ENCODE results near the gene FYCO1. TPM values are rescaled to one million over a fixed set of nuclear protein-coding genes. Genes with fewer than 3 reads are reported as not detected.
A peak's percentile ranks its signal among the peaks of the same experiment; 100 is the strongest.

The FYCO1 gene
- total RNA-seq, 2 experiments from 2014 or later: 9.4 to 15.2 TPM

- no peak overlapping the region for H3K4me3 ChIP-seq (ENCODE audit: low read depth, low read length, poor library complexity, severe bottlenecking)
- peak overlapping the region; percentile 37; the same call in 1 of the 2 replicates for H3K4me2 ChIP-seq (ENCODE audit: low read length)
- no TSS peak for BruUV-seq (replicated peaks)
- H3K9me3 ChIP-seq (ENCODE audit: low read length): no peaks in the 10 kb centered on the region
- DNase-seq (ENCODE audit: low spot score): peak; percentile 43
- CTCF ChIA-PET (ENCODE audit: unreplicated experiment): no interaction called here
- TF ChIP-seq EZH2phosphoT487 (IDR thresholded peaks at IDR 0.05; ENCODE audit: borderline replicate concordance, low read depth, low read length) (no peak), CTCF (conservative IDR thresholded peaks at IDR 0.05; ENCODE audit: low read length) (no peak)
- no peak overlapping the region for H2AFZ ChIP-seq (ENCODE audit: low read length)
- H3K79me2 ChIP-seq (ENCODE audit: insufficient read depth, low read depth, low read length): no peaks in the 10 kb centered on the region
- intact Hi-C loops (cut with micrococcal nuclease; ENCODE audit: unreplicated experiment): no loop called here
- H3K9me2 ChIP-seq (ENCODE audit: insufficient read depth, low read length): no peaks in the 10 kb centered on the region
- POLR2A ChIA-PET: interaction anchor here (0.7 to 1.8 kb wide), 3 partner anchors 10 to 313 kb away, joined by 3 to 10 read pairs (median 7); no protein-coding TSS in a partner anchor
- peaks cover 12% of the 10 kb centered on the region for H3K4me1 ChIP-seq (ENCODE audit: insufficient read depth, low read length, poor library complexity, severe bottlenecking)
- no peaks in the 10 kb centered on the region for H4K20me1 ChIP-seq (ENCODE audit: insufficient read depth, low read length)
- peak overlapping the region; percentile 4 for H3K27ac ChIP-seq (ENCODE audit: low read depth, low read length, poor library complexity, severe bottlenecking)
- peaks cover 88% of the 10 kb centered on the region for H3K36me3 ChIP-seq (ENCODE audit: insufficient read depth, low read length)
Observed at GRCh38 chr3:45972534-45973402, 22.9 kb downstream of the FYCO1 start.

- DNase-seq (ENCODE audit: low spot score): no peak
- H3K36me3 ChIP-seq (ENCODE audit: insufficient read depth, low read length): peaks cover 81% of the 10 kb centered on the region
- no peak overlapping the region for H3K4me3 ChIP-seq (ENCODE audit: low read depth, low read length, poor library complexity, severe bottlenecking)
- TF ChIP-seq EZH2phosphoT487 (IDR thresholded peaks at IDR 0.05; ENCODE audit: borderline replicate concordance, low read depth, low read length) (no peak), CTCF (conservative IDR thresholded peaks at IDR 0.05; ENCODE audit: low read length) (no peak)
- H3K79me2 ChIP-seq (ENCODE audit: insufficient read depth, low read depth, low read length): no peaks in the 10 kb centered on the region
- intact Hi-C loops (cut with micrococcal nuclease; ENCODE audit: unreplicated experiment): no loop called here
- peaks cover 12% of the 10 kb centered on the region for H3K4me1 ChIP-seq (ENCODE audit: insufficient read depth, low read length, poor library complexity, severe bottlenecking)
- ChIA-PET CTCF (ENCODE audit: unreplicated experiment) (no interaction called here), POLR2A (no interaction called here)
- H3K4me2 ChIP-seq (ENCODE audit: low read length): no peak overlapping the region
- no peaks in the 10 kb centered on the region for H3K9me2 ChIP-seq (ENCODE audit: insufficient read depth, low read length)
- no peak overlapping the region for H2AFZ ChIP-seq (ENCODE audit: low read length)
- no peak overlapping the region for H3K27ac ChIP-seq (ENCODE audit: low read depth, low read length, poor library complexity, severe bottlenecking)
- H3K9me3 ChIP-seq (ENCODE audit: low read length): no peaks in the 10 kb centered on the region
- no TSS peak for BruUV-seq (replicated peaks)
- H4K20me1 ChIP-seq (ENCODE audit: insufficient read depth, low read length): no peaks in the 10 kb centered on the region
Observed at GRCh38 chr3:45969953-45970352, 25.7 kb downstream of the FYCO1 start.

GRCh38 chr3:45969116-45969515 lies 26.5 kb downstream of the FYCO1 start:
- CTCF ChIA-PET (ENCODE audit: unreplicated experiment): no interaction called here
- no TSS peak for BruUV-seq (replicated peaks)
- Histone ChIP-seq H3K9me2 (ENCODE audit: insufficient read depth, low read length) (no peaks in the 10 kb centered on the region), H2AFZ (ENCODE audit: low read length) (no peak overlapping the region), H3K36me3 (ENCODE audit: insufficient read depth, low read length) (peaks cover 80% of the 10 kb centered on the region), H3K4me3 (ENCODE audit: low read depth, low read length, poor library complexity, severe bottlenecking) (no peak overlapping the region), H3K4me2 (ENCODE audit: low read length) (no peak overlapping the region), H3K79me2 (ENCODE audit: insufficient read depth, low read depth, low read length) (no peaks in the 10 kb centered on the region), H3K27ac (ENCODE audit: low read depth, low read length, poor library complexity, severe bottlenecking) (no peak overlapping the region), H3K4me1 (ENCODE audit: insufficient read depth, low read length, poor library complexity, severe bottlenecking) (peaks cover 12% of the 10 kb centered on the region), H3K9me3 (ENCODE audit: low read length) (no peaks in the 10 kb centered on the region), H4K20me1 (ENCODE audit: insufficient read depth, low read length) (no peaks in the 10 kb centered on the region)
- POLR2A ChIA-PET: interaction anchor here (1.6 kb wide), 1 partner anchor 12 kb away, joined by 3 read pairs; no protein-coding TSS in a partner anchor
- DNase-seq (ENCODE audit: low spot score): no peak
- TF ChIP-seq CTCF (conservative IDR thresholded peaks at IDR 0.05; ENCODE audit: low read length): no peak
- TF ChIP-seq EZH2phosphoT487 (IDR thresholded peaks at IDR 0.05; ENCODE audit: borderline replicate concordance, low read depth, low read length): no peak
- intact Hi-C loops (cut with micrococcal nuclease; ENCODE audit: unreplicated experiment): no loop called here

Data from OCI-LY7 (cell line).